Pons (tissue), 1 donor: ENCODE measurements around the gene KANTR.
"Not testable (repeated sequence)": the region's sequence is repeated elsewhere in the genome, so short reads cannot be mapped to it uniquely, and the experiment has no call there.

Experiments
- DNase-seq: peaks from one replicate; pipeline ENCODE4 v3.0.0-alpha.2; 2016; ENCODE audit warnings: low spot score

Gene KANTR

DNA sequence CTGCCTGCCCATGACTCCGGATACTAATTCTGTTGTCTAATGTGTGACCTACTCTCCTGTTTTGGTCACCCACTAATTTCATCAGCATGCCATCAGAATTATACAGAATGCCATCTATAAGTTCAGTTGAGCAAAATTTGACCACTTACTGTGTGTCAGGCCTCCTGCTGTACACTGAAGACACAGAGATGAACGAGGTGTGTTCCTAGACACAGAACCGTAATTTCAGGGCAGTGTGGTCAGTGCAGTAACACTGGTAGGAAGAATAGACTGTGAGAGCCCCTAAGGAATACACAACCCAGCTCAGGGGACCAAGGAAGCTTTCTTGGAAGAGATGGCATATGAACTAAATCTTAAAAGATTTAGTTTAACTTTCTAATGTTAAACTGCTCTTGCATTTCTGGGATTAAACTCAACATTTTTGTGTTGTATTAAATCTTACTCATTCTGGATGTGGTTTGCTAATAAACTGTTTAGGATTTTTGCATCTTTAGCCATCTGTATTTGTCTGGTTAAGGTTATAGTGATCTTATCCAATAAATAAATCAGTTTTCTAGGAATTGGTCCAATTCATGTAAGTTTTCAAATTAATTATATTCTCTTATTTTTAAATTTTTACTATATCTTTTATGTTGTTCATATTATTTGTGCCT, 34.3 kb downstream of the KANTR start:
- no peak for DNase-seq

DNA sequence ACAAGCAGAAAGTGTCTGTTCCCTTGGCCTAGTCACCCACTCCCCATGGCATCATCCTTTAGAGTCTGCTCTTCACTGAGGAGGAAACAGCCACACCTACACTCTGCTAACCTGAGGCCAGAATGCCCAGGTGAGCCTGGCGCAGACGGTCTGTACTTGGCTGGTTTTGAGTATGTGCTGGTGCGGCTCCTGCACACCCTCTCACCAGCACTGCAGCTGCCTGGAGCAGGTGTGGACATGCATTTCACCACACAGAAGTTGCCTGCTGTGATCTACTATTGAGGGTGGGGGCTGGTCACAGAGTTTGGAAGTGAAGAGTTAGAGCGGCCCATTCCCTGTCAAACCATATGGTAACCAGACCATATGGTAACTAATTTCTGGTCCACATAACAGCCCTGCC, 39.5 kb downstream of the KANTR start:
- no peak for DNase-seq

DNA sequence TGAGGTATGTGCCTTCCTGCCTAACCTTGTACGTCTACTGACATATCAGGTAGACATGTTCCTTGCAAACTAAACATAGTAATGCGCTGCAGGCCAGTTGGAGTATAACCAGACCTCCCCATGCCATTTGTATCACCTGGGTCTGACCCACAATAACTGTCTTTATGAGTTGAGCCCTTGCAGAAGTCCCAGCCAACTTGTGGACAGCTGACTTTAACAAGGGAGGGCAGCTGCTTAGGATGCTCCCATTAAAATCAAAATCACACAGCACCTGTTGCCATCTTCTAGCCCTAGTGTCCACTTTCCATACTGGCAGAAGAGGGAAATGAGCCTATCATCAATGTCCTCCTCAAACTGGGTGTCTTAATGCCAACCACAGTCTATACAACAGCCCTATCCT, 41.6 kb downstream of the KANTR start:
- no peak for DNase-seq

DNA sequence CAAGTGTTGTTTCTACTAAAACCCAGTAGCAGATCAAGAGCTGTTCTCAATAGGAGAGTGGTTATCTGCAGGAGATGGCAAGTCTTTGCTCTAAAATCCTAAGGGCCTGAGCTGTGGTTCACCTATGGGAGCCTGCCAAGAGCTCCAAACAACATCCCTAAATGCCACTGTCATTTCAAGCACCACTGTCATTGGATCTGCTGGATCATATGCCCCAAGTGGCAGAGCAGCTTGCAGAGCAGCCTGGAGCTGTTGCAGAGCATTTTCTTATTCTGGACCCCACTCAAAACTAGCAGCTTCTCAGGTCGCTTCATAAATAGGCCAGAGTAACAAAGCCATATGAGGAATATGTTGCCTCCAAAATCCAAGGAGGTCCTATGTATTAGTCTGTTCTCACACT, 59.6 kb downstream of the KANTR start:
- DNase-seq: no peak

DNA sequence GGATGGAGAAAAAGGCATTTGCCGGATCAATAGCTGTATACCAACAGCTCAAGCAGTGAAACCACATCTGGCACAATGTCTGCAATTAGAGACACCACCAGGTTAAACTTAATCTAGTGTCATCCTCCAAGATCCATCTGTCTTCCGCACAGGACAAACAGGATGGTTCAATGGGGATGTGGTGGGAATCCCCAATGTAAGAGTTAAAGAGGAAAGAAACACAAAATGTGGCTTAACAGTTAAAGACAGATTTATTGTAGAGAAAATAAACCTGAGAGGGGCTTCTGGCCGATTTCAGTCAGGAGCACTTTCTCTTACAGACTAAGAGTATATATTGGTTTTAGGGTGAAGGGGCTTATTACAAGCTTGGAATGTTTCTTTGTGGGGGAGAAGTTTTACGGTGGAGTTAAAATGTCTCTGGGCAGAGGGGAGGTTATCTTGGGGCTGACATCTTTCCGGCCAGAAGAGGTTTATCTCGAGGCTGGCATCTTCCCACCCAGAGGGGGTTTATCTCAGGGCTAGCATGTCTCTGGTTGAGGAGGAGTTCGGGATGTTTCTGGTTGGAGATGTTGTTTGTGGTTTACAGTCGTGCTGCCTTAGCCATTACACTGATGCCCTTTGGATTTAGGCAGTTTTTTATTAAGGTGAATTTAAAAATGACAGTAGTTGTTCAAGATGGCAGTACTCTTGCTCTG, 61.7 kb downstream of the KANTR start:
- DNase-seq: no peak

DNA sequence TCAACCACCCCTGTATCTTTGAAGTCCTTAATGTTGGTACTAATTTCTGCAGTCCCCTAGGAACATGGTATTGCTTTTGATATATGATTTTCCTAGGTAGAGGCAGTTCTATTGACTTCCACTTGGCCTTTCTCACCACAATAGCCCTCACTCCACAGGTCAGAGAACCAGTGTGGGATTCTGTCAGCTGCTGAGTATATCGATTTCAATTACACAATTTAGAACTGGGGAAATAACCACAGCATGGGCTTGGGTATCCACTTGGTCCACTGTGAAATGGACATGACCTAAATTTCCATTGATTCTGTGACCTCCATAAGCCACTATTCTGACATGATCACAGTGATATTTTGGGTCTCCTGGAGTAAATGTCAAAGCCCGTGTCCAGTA, 62.3 kb downstream of the KANTR start:
- no peak for DNase-seq

DNA sequence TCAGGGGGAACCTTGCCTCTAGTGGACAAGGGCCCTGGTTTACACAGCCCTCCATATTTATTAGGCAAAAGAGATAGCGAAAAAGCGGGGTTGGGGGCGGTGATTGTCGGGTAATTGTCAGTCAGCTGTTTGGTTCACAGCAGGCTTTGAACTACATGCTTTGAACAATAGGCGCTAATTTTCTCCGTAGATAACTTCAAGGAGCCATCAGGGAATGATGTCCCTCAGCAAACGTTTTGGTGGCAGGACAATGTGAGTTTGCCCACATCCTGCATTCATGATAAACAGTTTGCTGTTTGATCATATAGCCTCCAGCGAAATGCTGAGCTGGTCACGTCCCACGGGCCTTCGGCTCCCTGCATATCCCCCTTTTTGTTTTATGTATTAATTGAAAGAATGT, 65.2 kb downstream of the KANTR start:
- DNase-seq: no peak

DNA sequence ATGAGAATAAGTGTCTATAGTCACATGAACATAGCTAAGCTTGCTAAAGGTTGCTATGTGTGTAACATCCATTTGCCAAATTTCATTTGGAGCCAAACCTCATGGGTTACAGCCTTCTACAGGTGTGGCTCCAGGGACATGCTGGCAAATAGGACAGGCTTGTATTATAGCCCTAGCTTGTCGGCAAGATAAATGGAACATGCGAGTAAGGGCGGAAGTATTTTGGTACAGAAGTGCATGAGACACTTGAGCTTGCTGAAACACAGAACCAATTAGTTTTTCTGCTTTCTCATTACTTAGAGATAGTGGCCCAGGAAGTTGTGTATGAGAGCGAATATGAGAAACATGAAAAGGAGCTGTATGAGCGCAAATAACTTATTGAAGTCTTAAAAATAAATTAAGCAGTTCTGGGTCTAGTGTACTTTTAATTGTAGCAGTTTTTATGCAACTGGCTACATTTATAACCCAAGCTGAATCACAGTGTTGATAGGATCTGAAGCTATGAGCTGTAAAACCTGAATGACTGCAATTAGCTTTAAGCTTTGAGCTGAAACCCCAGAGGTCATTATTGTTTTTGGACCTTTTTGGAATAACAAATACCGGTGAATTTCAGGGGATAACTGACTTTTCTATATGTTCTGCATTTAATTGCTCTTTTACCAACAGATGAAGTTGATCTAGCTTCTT, 66.5 kb downstream of the KANTR start:
- no peak for DNase-seq

DNA sequence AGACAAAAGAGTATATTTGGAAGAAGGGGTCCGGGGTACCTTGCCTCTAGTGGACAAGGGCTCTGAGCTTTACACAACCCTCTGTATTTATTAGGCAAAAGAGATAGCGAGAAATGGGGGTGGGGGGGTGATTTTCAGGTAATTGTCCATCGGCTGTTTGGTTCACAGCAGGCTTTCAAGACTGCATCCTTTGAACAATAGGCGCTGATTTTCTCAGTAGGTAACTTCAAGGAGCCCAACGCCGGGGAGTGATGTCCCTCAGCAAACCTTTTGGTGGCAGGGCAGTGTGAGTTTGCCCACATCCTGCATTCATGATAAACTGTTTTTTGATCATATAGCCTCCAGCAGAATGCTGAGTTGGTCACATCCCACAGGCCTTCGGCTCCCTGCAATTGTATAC, 69.5 kb downstream of the KANTR start:
- no peak for DNase-seq

DNA sequence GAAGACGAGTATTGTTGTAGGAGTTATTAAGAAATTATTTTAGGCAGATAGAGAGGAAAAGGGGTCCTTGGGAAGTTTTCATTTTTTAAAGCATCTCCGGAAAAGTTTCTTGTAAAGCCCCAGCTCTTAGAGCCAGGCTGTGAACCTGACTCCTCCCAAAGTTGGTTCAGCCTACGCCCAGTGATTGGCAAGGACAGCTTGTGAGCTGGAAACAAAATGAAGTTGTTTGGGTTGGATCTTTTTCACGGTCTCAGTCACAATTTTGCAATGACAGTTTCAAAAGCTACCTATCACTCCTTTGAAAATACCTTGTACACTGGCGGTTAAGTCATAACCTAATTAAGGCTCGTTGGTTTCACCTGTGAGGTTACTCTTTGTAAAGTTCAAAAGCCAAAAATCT, 70.6 kb downstream of the KANTR start:
- DNase-seq: not testable (repeated sequence)

DNA sequence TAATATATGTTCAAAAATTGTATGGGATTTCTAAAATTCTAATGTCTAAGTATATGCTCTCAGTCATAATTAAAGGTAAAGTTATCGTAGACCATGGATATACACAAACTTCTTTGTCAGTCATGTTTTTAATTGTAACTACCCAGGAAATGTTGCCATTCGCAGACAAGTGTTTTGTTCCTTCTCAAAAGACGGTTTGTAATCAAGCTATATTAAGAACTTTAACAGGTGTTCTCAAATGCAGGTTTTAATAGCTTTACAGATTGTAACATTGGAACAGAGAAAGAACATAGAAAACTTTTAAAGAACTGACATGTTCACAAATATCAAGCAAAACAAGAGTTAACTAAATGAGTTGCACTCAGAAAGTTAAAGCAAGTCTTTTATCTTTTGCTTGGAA, 72.2 kb downstream of the KANTR start:
- DNase-seq: no peak

DNA sequence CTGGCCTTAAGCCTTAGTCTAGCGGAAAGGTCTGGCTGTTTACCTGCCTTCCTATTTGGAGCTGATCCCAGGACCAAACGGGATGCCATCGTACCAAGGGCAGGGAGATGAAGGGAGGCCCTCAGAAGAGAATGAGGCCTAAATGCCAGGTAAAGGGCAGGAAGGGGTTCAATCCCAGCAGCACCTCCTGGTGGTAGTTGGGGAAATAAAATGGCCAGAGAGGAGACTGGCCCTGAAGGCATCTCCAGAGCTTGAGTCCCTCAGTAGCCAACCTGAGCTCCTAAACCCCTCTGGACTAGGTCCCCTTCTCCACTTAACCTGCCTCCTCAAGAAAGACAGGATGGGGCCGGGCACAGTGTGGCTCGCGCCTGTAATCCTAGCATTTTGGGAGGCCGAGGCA, 77.4 kb downstream of the KANTR start:
- no peak for DNase-seq
